ENCODE results near the gene BEX3.

DNA sequence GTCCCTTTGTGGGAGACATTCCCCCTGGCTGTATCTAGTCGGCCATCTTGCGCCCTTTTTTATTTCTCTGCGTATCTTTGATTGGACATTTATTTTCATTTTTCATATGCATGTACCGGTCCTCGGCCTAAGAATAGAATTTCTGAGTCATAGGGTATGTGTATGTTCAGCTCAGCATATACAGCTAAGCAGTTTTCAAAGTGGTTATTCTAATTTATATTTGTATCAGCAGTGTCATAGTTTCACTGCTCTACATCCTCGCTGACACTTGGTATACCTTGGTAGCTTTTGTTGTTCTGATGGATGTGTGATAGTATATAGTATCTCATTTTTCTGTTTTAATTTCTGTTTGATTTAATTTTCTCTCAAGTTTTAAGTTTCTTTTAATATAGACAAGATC is 38.7 kb downstream of the BEX3 start:
- TF ChIP-seq YY1 (IDR thresholded peaks at IDR 0.05; ENCODE audit: insufficient read depth, insufficient read length) (no peak), ZNF274 (IDR thresholded peaks at IDR 0.05; ENCODE audit: low read depth, low read length) (no peak), SUZ12 (IDR thresholded peaks at IDR 0.05; ENCODE audit: extremely low read depth, insufficient read depth, insufficient read length) (no peak)
